Measurements from ENCODE around the gene GABRB2. TPM values are rescaled to one million over a fixed set of nuclear protein-coding genes. Genes with fewer than 3 reads are reported as not detected.

GABRB2 gene
- total RNA-seq, result not detected

GRCh38 chr5:161546470-161547301, at the start of gene GABRB2:
Gene GABRB2, minus strand, starts transcription at chr5:161546725. Its CDS starts 82 bp downstream, at chr5:161546643.
- no peaks in the 10 kb centered on the region for H3K4me1 ChIP-seq (ENCODE audit: insufficient read depth, low read length)
- peak within 1 kb of the TSS; percentile 20 for H3K4me3 ChIP-seq (ENCODE audit: low read length)
- peaks cover 62% of the 10 kb centered on the region for H3K27me3 ChIP-seq (ENCODE audit: insufficient read depth, low read length)
- no peaks in the 10 kb centered on the region for H3K9me3 ChIP-seq (ENCODE audit: low read depth, low read length)

GRCh38 chr5:161585798-161586197, 39.3 kb upstream of the GABRB2 start:
- H3K4me1 ChIP-seq (ENCODE audit: insufficient read depth, low read length), result no peaks in the 10 kb centered on the region
- H3K27me3 ChIP-seq (ENCODE audit: insufficient read depth, low read length), result no peaks in the 10 kb centered on the region
- H3K4me3 ChIP-seq (ENCODE audit: low read length), result no peak overlapping the region
- H3K9me3 ChIP-seq (ENCODE audit: low read depth, low read length), result no peaks in the 10 kb centered on the region

DNA sequence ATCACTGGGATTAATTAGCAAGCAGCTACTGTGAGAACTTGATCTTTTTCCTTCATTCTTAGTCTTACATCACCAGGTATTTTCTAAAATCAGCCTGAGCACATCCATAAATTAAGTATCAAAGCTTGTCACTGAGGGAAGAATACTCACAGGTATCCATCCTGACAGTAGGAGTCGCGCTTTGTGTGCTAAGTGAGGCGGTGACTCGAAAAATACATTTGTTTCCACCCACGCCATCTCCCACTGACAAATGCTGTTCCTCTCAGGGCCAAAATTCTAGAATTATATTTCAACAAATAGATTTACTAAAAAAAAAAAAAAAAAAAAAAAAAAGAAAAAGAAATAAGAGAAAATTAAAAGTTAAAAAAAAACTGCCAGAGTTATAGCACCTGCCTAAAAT, 34.1 kb upstream of the GABRB2 start:
- Histone ChIP-seq H3K4me3 (ENCODE audit: low read length) (no peak overlapping the region), H3K9me3 (ENCODE audit: low read depth, low read length) (no peaks in the 10 kb centered on the region), H3K27me3 (ENCODE audit: insufficient read depth, low read length) (no peaks in the 10 kb centered on the region), H3K4me1 (ENCODE audit: insufficient read depth, low read length) (no peaks in the 10 kb centered on the region)

- Histone ChIP-seq H3K4me3 (ENCODE audit: low read length) (no peak overlapping the region), H3K4me1 (ENCODE audit: insufficient read depth, low read length) (no peaks in the 10 kb centered on the region), H3K27me3 (ENCODE audit: insufficient read depth, low read length) (no peaks in the 10 kb centered on the region), H3K9me3 (ENCODE audit: low read depth, low read length) (no peaks in the 10 kb centered on the region)
These were observed 26.4 kb upstream of the GABRB2 start for GRCh38 chr5:161572914-161573313.

DNA sequence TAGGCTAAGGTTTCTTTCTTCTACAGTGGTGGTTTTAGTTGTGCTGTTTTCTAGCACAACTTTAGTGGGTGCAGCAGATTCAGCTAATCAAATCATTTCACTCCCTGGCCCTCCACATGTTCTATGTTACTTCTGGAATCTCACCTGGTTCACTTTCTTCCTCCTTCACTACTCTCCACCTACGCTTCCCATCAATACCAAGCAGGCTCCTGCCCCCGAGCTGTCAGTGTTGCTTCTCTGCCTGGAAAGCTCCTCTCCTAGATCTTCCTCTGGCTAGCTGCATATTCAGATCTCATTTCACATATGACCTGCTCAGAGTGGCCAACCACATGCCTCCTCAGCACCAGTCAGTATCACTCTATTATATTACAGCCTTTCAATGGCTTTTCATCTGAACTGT, 19.6 kb upstream of the GABRB2 start:
- Histone ChIP-seq H3K4me3 (ENCODE audit: low read length) (no peak overlapping the region), H3K9me3 (ENCODE audit: low read depth, low read length) (no peaks in the 10 kb centered on the region), H3K27me3 (ENCODE audit: insufficient read depth, low read length) (no peaks in the 10 kb centered on the region), H3K4me1 (ENCODE audit: insufficient read depth, low read length) (no peaks in the 10 kb centered on the region)

GRCh38 chr5:161562446-161562845, 15.9 kb upstream of the GABRB2 start:
- no peaks in the 10 kb centered on the region for H3K4me1 ChIP-seq (ENCODE audit: insufficient read depth, low read length)
- no peaks in the 10 kb centered on the region for H3K27me3 ChIP-seq (ENCODE audit: insufficient read depth, low read length)
- H3K4me3 ChIP-seq (ENCODE audit: low read length), result no peak overlapping the region
- H3K9me3 ChIP-seq (ENCODE audit: low read depth, low read length), result no peaks in the 10 kb centered on the region

- peaks cover 58% of the 10 kb centered on the region for H3K27me3 ChIP-seq (ENCODE audit: insufficient read depth, low read length)
- H3K4me1 ChIP-seq (ENCODE audit: insufficient read depth, low read length), result no peaks in the 10 kb centered on the region
- no peaks in the 10 kb centered on the region for H3K9me3 ChIP-seq (ENCODE audit: low read depth, low read length)
- no peak overlapping the region for H3K4me3 ChIP-seq (ENCODE audit: low read length)
These were observed 2.6 kb upstream of the GABRB2 start for GRCh38 chr5:161549106-161549505.

DNA sequence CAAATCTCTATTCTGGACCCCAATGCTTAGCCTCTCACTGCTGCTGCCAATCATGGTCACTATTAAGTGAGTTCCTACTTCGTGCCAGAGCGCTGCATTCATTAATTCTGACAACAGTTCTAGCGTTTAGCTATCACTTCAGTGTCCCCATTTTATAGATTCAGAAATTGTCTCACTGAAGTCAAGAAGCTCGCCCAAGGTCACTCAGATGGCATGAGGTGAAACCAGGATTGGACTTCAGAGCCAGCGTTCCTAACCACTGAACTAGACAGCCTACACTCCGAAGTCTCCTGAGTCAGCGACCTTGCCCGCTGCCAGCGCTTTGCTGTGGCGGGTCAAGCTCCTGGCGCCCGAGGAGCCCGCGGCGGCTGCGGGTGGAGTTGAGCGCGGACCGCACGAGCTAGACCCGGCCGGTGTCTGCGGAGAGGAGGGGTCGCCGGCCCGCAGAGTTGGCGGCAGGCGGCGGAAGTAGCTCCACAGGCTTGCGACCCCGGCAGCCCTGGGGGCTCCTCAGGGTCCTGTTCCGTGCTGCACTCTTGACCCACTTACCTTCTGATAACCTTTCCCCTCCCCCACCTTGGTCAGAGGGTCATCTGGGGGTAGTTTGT, 2.1 kb upstream of the GABRB2 start:
- H3K4me3 ChIP-seq (ENCODE audit: low read length), result no peak overlapping the region
- H3K9me3 ChIP-seq (ENCODE audit: low read depth, low read length), result no peaks in the 10 kb centered on the region
- H3K4me1 ChIP-seq (ENCODE audit: insufficient read depth, low read length), result no peaks in the 10 kb centered on the region
- H3K27me3 ChIP-seq (ENCODE audit: insufficient read depth, low read length), result peaks cover 62% of the 10 kb centered on the region

- Histone ChIP-seq H3K4me1 (ENCODE audit: insufficient read depth, low read length) (no peaks in the 10 kb centered on the region), H3K4me3 (ENCODE audit: low read length) (no peak overlapping the region), H3K27me3 (ENCODE audit: insufficient read depth, low read length) (peaks cover 62% of the 10 kb centered on the region), H3K9me3 (ENCODE audit: low read depth, low read length) (no peaks in the 10 kb centered on the region)
These were observed 1.4 kb upstream of the GABRB2 start for GRCh38 chr5:161547738-161548486.

GRCh38 chr5:161547406-161547737, 847 bp upstream of the GABRB2 start:
- H3K9me3 ChIP-seq (ENCODE audit: low read depth, low read length), result no peaks in the 10 kb centered on the region
- H3K27me3 ChIP-seq (ENCODE audit: insufficient read depth, low read length), result peaks cover 62% of the 10 kb centered on the region
- H3K4me1 ChIP-seq (ENCODE audit: insufficient read depth, low read length), result no peaks in the 10 kb centered on the region
- H3K4me3 ChIP-seq (ENCODE audit: low read length), result no peak overlapping the region

DNA sequence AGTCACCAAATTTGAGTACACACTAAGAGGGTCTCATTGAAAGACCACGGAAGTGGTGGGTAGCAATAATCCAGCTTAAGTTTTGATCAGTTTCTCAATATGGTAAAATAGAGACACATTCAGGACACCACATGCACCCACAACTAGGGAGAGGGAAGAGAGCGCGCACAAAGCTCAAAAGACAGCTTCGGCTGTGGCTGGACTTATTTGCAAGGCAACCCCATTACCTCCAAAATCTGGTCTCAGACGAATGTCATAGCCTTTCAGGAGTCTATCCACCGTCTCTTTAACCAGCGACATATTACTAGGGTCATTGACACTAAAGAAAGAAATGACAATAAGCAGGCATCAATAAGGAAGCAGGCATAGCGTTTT, 443 bp downstream of the GABRB2 start:
- H3K4me1 ChIP-seq (ENCODE audit: insufficient read depth, low read length), result no peaks in the 10 kb centered on the region
- no peaks in the 10 kb centered on the region for H3K9me3 ChIP-seq (ENCODE audit: low read depth, low read length)
- H3K4me3 ChIP-seq (ENCODE audit: low read length), result no peak overlapping the region
- H3K27me3 ChIP-seq (ENCODE audit: insufficient read depth, low read length), result peaks cover 62% of the 10 kb centered on the region

- H3K9me3 ChIP-seq (ENCODE audit: low read depth, low read length), result no peaks in the 10 kb centered on the region
- H3K27me3 ChIP-seq (ENCODE audit: insufficient read depth, low read length), result peaks cover 62% of the 10 kb centered on the region
- H3K4me1 ChIP-seq (ENCODE audit: insufficient read depth, low read length), result no peaks in the 10 kb centered on the region
- no peak overlapping the region for H3K4me3 ChIP-seq (ENCODE audit: low read length)
These were observed 1.0 kb downstream of the GABRB2 start for GRCh38 chr5:161545344-161546094.

GRCh38 chr5:161544350-161544765, 2.2 kb downstream of the GABRB2 start:
- Histone ChIP-seq H3K4me1 (ENCODE audit: insufficient read depth, low read length) (no peaks in the 10 kb centered on the region), H3K9me3 (ENCODE audit: low read depth, low read length) (no peaks in the 10 kb centered on the region), H3K4me3 (ENCODE audit: low read length) (no peak overlapping the region), H3K27me3 (ENCODE audit: insufficient read depth, low read length) (peaks cover 54% of the 10 kb centered on the region)

- Histone ChIP-seq H3K9me3 (ENCODE audit: low read depth, low read length) (no peaks in the 10 kb centered on the region), H3K27me3 (ENCODE audit: insufficient read depth, low read length) (peaks cover 3% of the 10 kb centered on the region), H3K4me1 (ENCODE audit: insufficient read depth, low read length) (no peaks in the 10 kb centered on the region), H3K4me3 (ENCODE audit: low read length) (no peak overlapping the region)
These were observed 7.5 kb downstream of the GABRB2 start for GRCh38 chr5:161539016-161539415.

DNA sequence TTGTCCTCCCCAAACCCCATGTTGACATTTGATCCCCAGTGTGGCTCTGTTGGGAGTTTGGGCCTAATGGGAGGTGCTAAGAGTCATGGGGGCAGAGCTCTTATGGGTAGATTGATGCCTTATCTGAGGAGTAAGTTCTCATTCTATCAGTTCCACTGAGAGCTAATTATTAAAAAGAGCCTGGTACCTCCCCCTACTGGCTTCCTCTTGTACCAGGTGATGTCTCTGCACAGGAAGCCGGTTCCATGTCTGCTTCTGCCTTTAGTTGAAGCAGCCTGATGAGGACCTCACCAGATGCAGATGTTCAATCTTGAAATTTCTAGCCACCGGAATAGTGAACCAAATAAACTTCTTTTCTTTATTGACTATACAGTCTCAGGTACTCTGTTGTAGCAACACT, 10.8 kb downstream of the GABRB2 start:
- Histone ChIP-seq H3K27me3 (ENCODE audit: insufficient read depth, low read length) (no peaks in the 10 kb centered on the region), H3K4me3 (ENCODE audit: low read length) (no peak overlapping the region), H3K4me1 (ENCODE audit: insufficient read depth, low read length) (no peaks in the 10 kb centered on the region), H3K9me3 (ENCODE audit: low read depth, low read length) (no peaks in the 10 kb centered on the region)

All from mononuclear cell (primary cell).